Endodermal cell (in vitro differentiated cells): ENCODE results near the gene RFXAP. TPM values are rescaled to one million over a fixed set of nuclear protein-coding genes. Genes with fewer than 3 reads are reported as not detected.

ENCODE experiments used
- DNase-seq: peaks from one replicate; pipeline ENCODE4 v3.0.0-alpha.2; 2017
- H3K27ac ChIP-seq: 2 replicates; pipeline ENCODE4 v1.5.1; 2013; ENCODE audit warnings: mild to moderate bottlenecking, low read depth, low read length, moderate library complexity
- H3K27me3 ChIP-seq: 2 replicates; pipeline ENCODE4 v1.6.1; 2013; ENCODE audit warnings: mild to moderate bottlenecking, low read length, moderate library complexity; ENCODE audit not compliant: insufficient read depth, control insufficient read depth, poor library complexity, severe bottlenecking
- H3K36me3 ChIP-seq: 2 replicates; pipeline ENCODE4 v1.7.0; 2013; ENCODE audit warnings: mild to moderate bottlenecking, low read length, moderate library complexity; ENCODE audit not compliant: control insufficient read depth, insufficient read depth
- H3K4me1 ChIP-seq: one replicate; pipeline ENCODE4 v1.7.0; 2013; ENCODE audit warnings: low read length; ENCODE audit not compliant: control insufficient read depth, insufficient read depth
- H3K4me3 ChIP-seq: 2 replicates; pipeline ENCODE4 v1.5.1; 2013; ENCODE audit warnings: mild to moderate bottlenecking, low read length, moderate library complexity
- H3K9ac ChIP-seq: 2 replicates; pipeline ENCODE4 v1.6.1; 2013; ENCODE audit warnings: mild to moderate bottlenecking, low read length, moderate library complexity; ENCODE audit not compliant: poor library complexity, severe bottlenecking; ENCODE audit errors: extremely low read depth
- H3K9me3 ChIP-seq: 2 replicates; pipeline ENCODE4 v1.6.1; 2013; ENCODE audit warnings: mild to moderate bottlenecking, low read length, moderate library complexity; ENCODE audit not compliant: control insufficient read depth
- H3K27ac Mint-ChIP-seq: 2 replicates; pipeline ENCODE4 v1.8.0; 2020; ENCODE audit warnings: mixed read lengths
- H3K27me3 Mint-ChIP-seq: 2 replicates; pipeline ENCODE4 v1.8.0; 2021; ENCODE audit warnings: mild to moderate bottlenecking, mixed read lengths; ENCODE audit not compliant: insufficient read depth
- H3K36me3 Mint-ChIP-seq: 2 replicates; pipeline ENCODE4 v1.8.0; 2020; ENCODE audit warnings: low read depth, mixed read lengths
- H3K4me1 Mint-ChIP-seq: 2 replicates; pipeline ENCODE4 v1.8.0; 2020; ENCODE audit warnings: mixed read lengths
- H3K4me3 Mint-ChIP-seq: 2 replicates; pipeline ENCODE4 v1.8.0; 2020; ENCODE audit warnings: mild to moderate bottlenecking, moderate library complexity, mixed read lengths
- H3K9me3 Mint-ChIP-seq: 2 replicates; pipeline ENCODE4 v1.8.0; 2020; ENCODE audit warnings: mild to moderate bottlenecking, mixed read lengths
- WGBS, 2 experiments: methylation state at CpG; one replicate each; pipeline versions ENCODE4 v1.1.5 to v1.1.7; 2013; ENCODE audit warnings: missing lambda C conversion rate in 2 of 2, mixed read lengths in 1 of 2; ENCODE audit not compliant: insufficient coverage in 1 of 2, insufficient read length in 1 of 2; 5-methylcytosine and 5-hydroxymethylcytosine counted together
- total RNA-seq, 2 donors: library from RNA; stranded (reverse); fragmentation: NEBNext Ultra II Directional in 1 of 2; extraction: Animal tissue kit (Norgen Biotek cat#: 25700) in 1 of 2; gene quantifications; 2 replicates in 1 of 2; 3 replicates in 1 of 2; pipeline ENCODE4 v1.2.1, GENCODE V29; 2021
- TF ChIP-seq, protein P1 (sequence below): fragments of 200-600 bp; sonication (generic); conservative IDR thresholded peaks from 2 replicates; pipeline ENCODE4 v1.5.0; 2021; ENCODE audit warnings: antibody characterized with exemption, mild to moderate bottlenecking

The RFXAP gene
- total RNA-seq, 2 donors from 2014 or later = 8.9 to 9.7 TPM

DNA sequence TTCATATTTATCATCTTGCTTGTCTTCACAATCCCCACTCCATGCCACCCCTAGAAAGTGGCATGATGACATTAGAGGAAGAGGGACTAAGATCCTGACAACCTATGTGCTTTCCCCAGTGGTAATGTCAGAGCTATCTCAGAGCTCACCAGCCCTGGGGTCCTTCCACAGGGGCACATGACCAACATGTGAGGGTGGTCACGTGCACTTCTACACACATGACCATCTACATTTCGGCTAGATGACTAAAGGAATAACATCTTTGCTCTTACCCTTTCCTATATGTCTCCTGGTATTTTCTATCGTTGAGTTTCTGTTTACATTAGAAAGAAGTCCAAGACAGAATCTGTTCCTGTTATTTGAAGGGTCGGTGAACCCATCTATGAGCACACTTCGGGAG, 46.2 kb downstream of the RFXAP start:
- Mint-ChIP-seq H3K4me3 (no peak overlapping the region), H3K27ac (no peak overlapping the region), H3K9me3 (no peaks in the 10 kb centered on the region), H3K4me1 (no peaks in the 10 kb centered on the region), H3K27me3 (no peaks in the 10 kb centered on the region), H3K36me3 (peaks cover 12% of the 10 kb centered on the region)
- H3K9ac ChIP-seq = no peak overlapping the region
- TF ChIP-seq, protein P1, sequence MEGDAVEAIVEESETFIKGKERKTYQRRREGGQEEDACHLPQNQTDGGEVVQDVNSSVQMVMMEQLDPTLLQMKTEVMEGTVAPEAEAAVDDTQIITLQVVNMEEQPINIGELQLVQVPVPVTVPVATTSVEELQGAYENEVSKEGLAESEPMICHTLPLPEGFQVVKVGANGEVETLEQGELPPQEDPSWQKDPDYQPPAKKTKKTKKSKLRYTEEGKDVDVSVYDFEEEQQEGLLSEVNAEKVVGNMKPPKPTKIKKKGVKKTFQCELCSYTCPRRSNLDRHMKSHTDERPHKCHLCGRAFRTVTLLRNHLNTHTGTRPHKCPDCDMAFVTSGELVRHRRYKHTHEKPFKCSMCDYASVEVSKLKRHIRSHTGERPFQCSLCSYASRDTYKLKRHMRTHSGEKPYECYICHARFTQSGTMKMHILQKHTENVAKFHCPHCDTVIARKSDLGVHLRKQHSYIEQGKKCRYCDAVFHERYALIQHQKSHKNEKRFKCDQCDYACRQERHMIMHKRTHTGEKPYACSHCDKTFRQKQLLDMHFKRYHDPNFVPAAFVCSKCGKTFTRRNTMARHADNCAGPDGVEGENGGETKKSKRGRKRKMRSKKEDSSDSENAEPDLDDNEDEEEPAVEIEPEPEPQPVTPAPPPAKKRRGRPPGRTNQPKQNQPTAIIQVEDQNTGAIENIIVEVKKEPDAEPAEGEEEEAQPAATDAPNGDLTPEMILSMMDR = no peak
- H3K4me1 ChIP-seq = no peaks in the 10 kb centered on the region
- H3K27me3 ChIP-seq = no peaks in the 10 kb centered on the region
- H3K9me3 ChIP-seq = no peaks in the 10 kb centered on the region
- no peak for DNase-seq
- WGBS, 2 experiments = 97 to 98% methylated on average over 5 of the region's 5 CpGs
- H3K27ac ChIP-seq = no peak overlapping the region
- H3K36me3 ChIP-seq = no peaks in the 10 kb centered on the region
- no peak overlapping the region for H3K4me3 ChIP-seq

- Histone ChIP-seq H3K4me3 (no peak overlapping the region), H3K36me3 (no peaks in the 10 kb centered on the region), H3K9ac (no peak overlapping the region), H3K27me3 (no peaks in the 10 kb centered on the region), H3K9me3 (no peaks in the 10 kb centered on the region), H3K27ac (no peak overlapping the region), H3K4me1 (no peaks in the 10 kb centered on the region)
- H3K36me3 Mint-ChIP-seq = peaks cover 12% of the 10 kb centered on the region
- H3K27ac Mint-ChIP-seq = no peak overlapping the region
- no peaks in the 10 kb centered on the region for H3K9me3 Mint-ChIP-seq
- no peaks in the 10 kb centered on the region for H3K4me1 Mint-ChIP-seq
- no peaks in the 10 kb centered on the region for H3K27me3 Mint-ChIP-seq
- TF ChIP-seq, protein P1 = no peak
- no peak for DNase-seq
- no peak overlapping the region for H3K4me3 Mint-ChIP-seq
Observed at GRCh38 chr13:36866232-36866631, 47.2 kb downstream of the RFXAP start.

DNA sequence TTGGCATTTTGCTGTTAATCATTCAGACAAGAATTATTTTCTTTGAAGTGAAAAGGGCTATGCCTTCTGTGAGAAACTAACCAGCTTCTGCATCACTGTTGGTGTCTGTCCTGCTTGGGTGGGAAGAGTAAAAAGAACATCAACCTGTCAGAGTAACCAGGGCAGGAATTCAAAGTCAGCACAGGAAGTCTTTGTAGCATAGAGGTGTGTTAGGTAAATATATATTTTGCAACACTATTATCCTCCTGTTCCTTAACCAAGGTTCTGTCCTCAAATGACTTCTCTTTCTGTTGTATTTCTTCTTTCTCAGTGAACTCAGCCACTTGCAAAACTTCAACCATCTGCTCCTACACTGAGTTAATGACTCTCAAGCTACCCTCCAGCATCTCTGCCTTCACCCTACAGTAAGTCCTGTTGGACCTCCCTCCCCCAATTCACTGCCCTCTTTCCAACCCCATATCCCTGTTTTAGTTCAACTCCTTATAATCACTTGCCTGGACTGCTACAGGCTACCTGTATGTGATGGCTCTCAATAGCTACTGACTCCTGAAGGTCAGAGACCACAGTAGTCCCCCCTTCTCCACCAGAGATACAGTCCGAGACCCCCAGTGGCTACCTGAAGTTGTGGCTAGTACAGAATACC, 51.1 kb downstream of the RFXAP start:
- H3K9ac ChIP-seq = no peak overlapping the region
- H3K4me3 Mint-ChIP-seq = no peak overlapping the region
- H3K27ac ChIP-seq = no peak overlapping the region
- H3K27me3 ChIP-seq = no peaks in the 10 kb centered on the region
- no peak overlapping the region for H3K4me3 ChIP-seq
- no peaks in the 10 kb centered on the region for H3K27me3 Mint-ChIP-seq
- WGBS, 2 experiments = 92% methylated on average over 1 of the region's 1 CpG; no CpG with 5 or more reads in 1 of the 2 experiments
- H3K9me3 Mint-ChIP-seq = no peaks in the 10 kb centered on the region
- H3K9me3 ChIP-seq = no peaks in the 10 kb centered on the region
- peaks cover 4% of the 10 kb centered on the region for H3K4me1 Mint-ChIP-seq
- no peaks in the 10 kb centered on the region for H3K4me1 ChIP-seq
- no peaks in the 10 kb centered on the region for H3K36me3 ChIP-seq
- peaks cover 9% of the 10 kb centered on the region for H3K36me3 Mint-ChIP-seq
- no peak overlapping the region for H3K27ac Mint-ChIP-seq
- TF ChIP-seq, protein P1 = no peak
- DNase-seq = no peak
